ENCODE measurements around the gene ATP8B2.
"Not testable (repeated sequence)": the region's sequence is repeated elsewhere in the genome, so short reads cannot be mapped to it uniquely, and the experiment has no call there.

ATP8B2 gene

DNA sequence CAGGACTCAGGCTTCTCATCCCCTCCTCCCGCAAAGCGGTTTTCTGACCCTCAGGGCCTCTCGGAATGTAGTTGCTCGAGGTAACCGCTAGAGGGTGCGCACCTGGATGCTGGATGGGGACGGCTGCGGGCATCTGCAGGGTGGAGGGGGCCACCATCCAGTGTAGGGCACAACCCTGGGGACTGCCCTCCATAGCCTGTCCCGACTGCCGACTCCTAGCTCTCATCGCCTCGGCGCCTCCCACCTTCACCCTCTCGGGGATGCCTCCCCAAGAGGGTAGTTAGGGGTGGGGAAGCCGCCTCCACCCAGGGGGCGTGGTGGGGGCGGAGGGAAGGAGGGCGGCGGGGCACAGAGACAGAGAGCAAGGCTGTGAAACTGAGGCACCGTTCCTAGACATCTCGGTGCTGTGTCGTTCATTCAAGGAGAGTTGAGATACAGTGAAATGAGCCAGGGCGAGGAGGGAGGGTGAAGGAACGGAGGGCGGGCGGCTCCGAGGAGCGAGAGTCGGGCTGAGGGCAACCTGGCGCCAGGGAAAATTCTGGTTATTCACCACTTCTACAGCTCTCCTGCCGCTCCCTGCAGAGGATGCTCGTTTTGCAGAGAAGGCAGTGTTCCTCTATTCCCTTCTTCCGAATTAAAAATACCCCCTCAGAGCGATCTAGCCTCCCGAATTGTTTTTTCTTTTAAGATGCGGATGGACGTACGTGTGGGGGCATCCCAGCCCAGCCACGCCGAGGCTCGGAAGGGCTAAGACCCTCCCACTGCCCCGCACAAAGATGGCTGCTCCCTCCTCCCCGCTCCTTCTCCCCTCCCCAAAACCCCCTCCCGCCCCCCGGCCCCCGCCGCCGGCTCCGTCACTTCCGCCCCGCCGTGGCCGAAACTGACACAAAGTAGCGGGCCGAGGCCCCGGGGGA, at the start of gene ATP8B2:
ATP8B2 (plus strand) TSS at position 857 of the 914 bp plus-strand sequence. CDS start 2,617 bp downstream, outside the sequence.
- H3K36me3 Mint-ChIP-seq (ENCODE audit: low read depth), result no peaks in the 10 kb centered on the region
- H3K4me3 Mint-ChIP-seq, result peak within 1 kb of the TSS; percentile 70
- peaks cover 55% of the 10 kb centered on the region for H3K4me1 Mint-ChIP-seq (ENCODE audit: low read depth)
- intact Hi-C loops (cut with micrococcal nuclease), result no loop called here
- peak within 1 kb of the TSS; percentile 12 for H3K27ac Mint-ChIP-seq
- peaks cover 77% of the 10 kb centered on the region for H3K27me3 Mint-ChIP-seq
- H3K9me3 Mint-ChIP-seq, result no peaks in the 10 kb centered on the region

GRCh38 chr1:154276797-154277196, 48.5 kb upstream of the ATP8B2 start:
- no peak overlapping the region for H3K4me3 Mint-ChIP-seq
- H3K27me3 Mint-ChIP-seq, result no peaks in the 10 kb centered on the region
- H3K4me1 Mint-ChIP-seq (ENCODE audit: low read depth), result peaks cover 14% of the 10 kb centered on the region
- H3K27ac Mint-ChIP-seq, result no peak overlapping the region
- peaks cover 32% of the 10 kb centered on the region for H3K36me3 Mint-ChIP-seq (ENCODE audit: low read depth)
- intact Hi-C loops (cut with micrococcal nuclease), result no loop called here
- no peaks in the 10 kb centered on the region for H3K9me3 Mint-ChIP-seq

GRCh38 chr1:154287591-154287990, 37.7 kb upstream of the ATP8B2 start:
- H3K9me3 Mint-ChIP-seq; H3K4me1 Mint-ChIP-seq (ENCODE audit: low read depth); H3K36me3 Mint-ChIP-seq (ENCODE audit: low read depth); H3K4me3 Mint-ChIP-seq; H3K27ac Mint-ChIP-seq; intact Hi-C loops (cut with micrococcal nuclease): not testable (repeated sequence)
- H3K27me3 Mint-ChIP-seq, result peaks cover 24% of the 10 kb centered on the region

- Mint-ChIP-seq H3K27ac (no peak overlapping the region), H3K4me3 (no peak overlapping the region), H3K36me3 (ENCODE audit: low read depth) (no peaks in the 10 kb centered on the region), H3K27me3 (peaks cover 27% of the 10 kb centered on the region), H3K4me1 (ENCODE audit: low read depth) (no peaks in the 10 kb centered on the region), H3K9me3 (peaks cover 8% of the 10 kb centered on the region)
- intact Hi-C loops (cut with micrococcal nuclease), result no loop called here
Observed at GRCh38 chr1:154288661-154289060, 36.7 kb upstream of the ATP8B2 start.

DNA sequence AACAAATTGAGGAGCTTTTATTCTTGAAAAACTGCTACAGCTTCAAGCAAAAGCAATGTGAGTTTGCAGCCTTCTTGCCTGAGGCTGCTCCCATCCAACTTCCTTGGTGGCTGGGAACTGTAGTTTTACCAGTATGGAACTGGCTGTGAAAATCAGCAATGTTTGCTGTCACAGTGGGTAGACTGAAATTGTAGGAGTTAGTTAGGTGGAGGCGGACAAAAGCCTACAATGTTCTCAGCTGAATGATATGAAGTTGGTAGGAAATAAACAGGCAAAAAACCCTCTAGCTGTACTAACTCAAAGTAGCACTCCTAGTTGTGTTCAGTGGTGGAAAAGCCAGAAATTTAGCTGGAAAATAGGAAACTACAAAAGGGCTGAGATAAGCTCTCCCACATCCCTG, 34.4 kb upstream of the ATP8B2 start:
- Mint-ChIP-seq H3K27me3 (peaks cover 27% of the 10 kb centered on the region), H3K4me1 (ENCODE audit: low read depth) (no peaks in the 10 kb centered on the region), H3K4me3 (no peak overlapping the region), H3K36me3 (ENCODE audit: low read depth) (no peaks in the 10 kb centered on the region), H3K27ac (no peak overlapping the region), H3K9me3 (peaks cover 26% of the 10 kb centered on the region)
- intact Hi-C loops (cut with micrococcal nuclease), result no loop called here

- Mint-ChIP-seq H3K4me3 (no peak overlapping the region), H3K27me3 (peaks cover 21% of the 10 kb centered on the region), H3K36me3 (ENCODE audit: low read depth) (no peaks in the 10 kb centered on the region), H3K9me3 (peaks cover 27% of the 10 kb centered on the region), H3K27ac (no peak overlapping the region), H3K4me1 (ENCODE audit: low read depth) (no peaks in the 10 kb centered on the region)
- intact Hi-C loops (cut with micrococcal nuclease), result no loop called here
Observed at GRCh38 chr1:154295408-154296235, 29.7 kb upstream of the ATP8B2 start.

DNA sequence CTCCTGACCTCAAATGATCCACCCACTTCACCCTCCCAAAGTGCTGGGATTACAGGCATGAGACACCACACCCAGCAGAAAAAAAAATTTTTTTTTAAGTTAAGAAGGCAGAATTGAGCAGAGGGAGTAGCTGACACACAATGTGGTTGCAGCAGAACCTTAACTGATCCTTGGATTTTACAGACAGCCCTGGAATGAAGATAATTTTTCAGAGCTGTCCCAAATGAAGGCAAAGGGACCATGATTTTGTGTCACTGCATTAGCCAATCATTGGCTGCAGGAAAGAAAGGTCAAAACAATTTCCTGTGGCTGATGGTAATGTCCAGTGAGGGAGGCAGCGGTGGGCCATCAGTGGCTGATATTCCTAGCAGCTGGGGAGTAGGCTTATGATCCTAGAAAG, 23.7 kb upstream of the ATP8B2 start:
- intact Hi-C loops (cut with micrococcal nuclease), result loop anchor here (10.0 kb wide), 1 partner anchor 277 kb away; no protein-coding TSS in a partner anchor
- H3K27me3 Mint-ChIP-seq, result peaks cover 15% of the 10 kb centered on the region
- H3K4me1 Mint-ChIP-seq (ENCODE audit: low read depth), result no peaks in the 10 kb centered on the region
- H3K4me3 Mint-ChIP-seq, result no peak overlapping the region
- no peaks in the 10 kb centered on the region for H3K36me3 Mint-ChIP-seq (ENCODE audit: low read depth)
- H3K27ac Mint-ChIP-seq, result no peak overlapping the region
- no peaks in the 10 kb centered on the region for H3K9me3 Mint-ChIP-seq

DNA sequence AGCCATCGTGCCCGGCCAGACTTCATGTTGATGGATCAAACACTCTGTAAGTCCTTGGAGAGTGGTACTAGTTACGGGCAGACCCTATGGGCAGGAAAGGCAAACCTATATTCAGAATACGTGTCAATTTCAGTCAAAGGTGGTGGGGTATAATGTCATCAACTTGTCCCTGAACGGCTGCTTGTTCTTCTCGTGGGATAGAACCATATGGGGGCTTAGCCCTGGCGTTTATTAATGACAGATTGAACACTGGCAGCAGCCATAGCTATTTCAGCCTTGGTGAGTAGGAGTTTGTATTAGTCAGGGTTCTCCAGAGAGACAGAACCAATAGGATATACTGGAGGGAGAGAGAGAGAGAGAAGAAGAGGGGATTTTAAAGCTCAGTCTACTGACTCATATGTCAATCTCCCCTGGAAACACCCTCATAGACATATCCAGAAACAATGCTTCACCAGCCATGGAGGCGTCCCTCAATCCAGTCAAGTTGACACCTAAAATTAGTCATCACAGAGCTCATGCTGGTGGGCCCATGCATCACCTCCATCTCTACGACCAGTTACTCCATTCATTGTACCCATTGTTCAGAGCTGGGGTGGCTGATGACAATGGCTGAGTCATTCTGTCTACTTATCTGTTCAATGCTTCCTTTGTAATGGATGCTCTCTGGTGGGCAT, 20.5 kb upstream of the ATP8B2 start:
- no peak overlapping the region for H3K4me3 Mint-ChIP-seq
- H3K27me3 Mint-ChIP-seq, result peaks cover 8% of the 10 kb centered on the region
- H3K9me3 Mint-ChIP-seq, result no peaks in the 10 kb centered on the region
- H3K36me3 Mint-ChIP-seq (ENCODE audit: low read depth), result no peaks in the 10 kb centered on the region
- no peak overlapping the region for H3K27ac Mint-ChIP-seq
- intact Hi-C loops (cut with micrococcal nuclease), result loop anchor here (10.0 kb wide), 1 partner anchor 280 kb away; no protein-coding TSS in a partner anchor
- H3K4me1 Mint-ChIP-seq (ENCODE audit: low read depth), result no peaks in the 10 kb centered on the region

DNA sequence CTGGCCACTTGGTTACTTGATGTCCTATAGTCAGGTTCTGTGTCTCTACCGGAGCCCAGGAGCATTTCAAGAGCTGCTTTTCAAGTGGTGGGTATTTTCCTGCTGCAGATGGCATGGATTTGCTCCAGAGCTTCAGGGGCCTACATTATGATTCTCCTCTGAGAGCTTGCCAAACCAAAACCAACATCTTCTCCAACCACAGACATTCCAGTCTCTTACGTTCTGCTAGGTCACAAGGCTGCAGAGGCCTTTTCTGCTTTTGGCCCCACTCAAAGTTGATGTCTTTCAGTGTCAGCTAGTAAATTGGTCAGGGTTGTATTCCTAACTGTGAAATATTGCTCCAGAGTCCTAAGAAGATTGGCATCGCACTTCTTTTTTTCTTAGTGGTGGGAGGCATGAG, 19.2 kb upstream of the ATP8B2 start:
- Mint-ChIP-seq H3K4me1 (ENCODE audit: low read depth) (no peaks in the 10 kb centered on the region), H3K27me3 (peaks cover 8% of the 10 kb centered on the region), H3K4me3 (no peak overlapping the region), H3K9me3 (no peaks in the 10 kb centered on the region), H3K36me3 (ENCODE audit: low read depth) (no peaks in the 10 kb centered on the region), H3K27ac (no peak overlapping the region)
- intact Hi-C loops (cut with micrococcal nuclease), result loop anchor here (10.0 kb wide), 1 partner anchor 281 kb away; no protein-coding TSS in a partner anchor

- H3K9me3 Mint-ChIP-seq; H3K4me1 Mint-ChIP-seq (ENCODE audit: low read depth); H3K27ac Mint-ChIP-seq; H3K4me3 Mint-ChIP-seq; H3K27me3 Mint-ChIP-seq; H3K36me3 Mint-ChIP-seq (ENCODE audit: low read depth): not testable (repeated sequence)
- intact Hi-C loops (cut with micrococcal nuclease), result loop anchor here (10.0 kb wide), 1 partner anchor 283 kb away; no protein-coding TSS in a partner anchor
Observed at GRCh38 chr1:154307670-154308270, 17.6 kb upstream of the ATP8B2 start.

- H3K4me3 Mint-ChIP-seq; H3K27ac Mint-ChIP-seq; H3K36me3 Mint-ChIP-seq (ENCODE audit: low read depth); H3K27me3 Mint-ChIP-seq; H3K9me3 Mint-ChIP-seq; H3K4me1 Mint-ChIP-seq (ENCODE audit: low read depth): not testable (repeated sequence)
- intact Hi-C loops (cut with micrococcal nuclease), result loop anchor here (10.0 kb wide), 1 partner anchor 284 kb away; no protein-coding TSS in a partner anchor
Observed at GRCh38 chr1:154309136-154309535, 16.2 kb upstream of the ATP8B2 start.

DNA sequence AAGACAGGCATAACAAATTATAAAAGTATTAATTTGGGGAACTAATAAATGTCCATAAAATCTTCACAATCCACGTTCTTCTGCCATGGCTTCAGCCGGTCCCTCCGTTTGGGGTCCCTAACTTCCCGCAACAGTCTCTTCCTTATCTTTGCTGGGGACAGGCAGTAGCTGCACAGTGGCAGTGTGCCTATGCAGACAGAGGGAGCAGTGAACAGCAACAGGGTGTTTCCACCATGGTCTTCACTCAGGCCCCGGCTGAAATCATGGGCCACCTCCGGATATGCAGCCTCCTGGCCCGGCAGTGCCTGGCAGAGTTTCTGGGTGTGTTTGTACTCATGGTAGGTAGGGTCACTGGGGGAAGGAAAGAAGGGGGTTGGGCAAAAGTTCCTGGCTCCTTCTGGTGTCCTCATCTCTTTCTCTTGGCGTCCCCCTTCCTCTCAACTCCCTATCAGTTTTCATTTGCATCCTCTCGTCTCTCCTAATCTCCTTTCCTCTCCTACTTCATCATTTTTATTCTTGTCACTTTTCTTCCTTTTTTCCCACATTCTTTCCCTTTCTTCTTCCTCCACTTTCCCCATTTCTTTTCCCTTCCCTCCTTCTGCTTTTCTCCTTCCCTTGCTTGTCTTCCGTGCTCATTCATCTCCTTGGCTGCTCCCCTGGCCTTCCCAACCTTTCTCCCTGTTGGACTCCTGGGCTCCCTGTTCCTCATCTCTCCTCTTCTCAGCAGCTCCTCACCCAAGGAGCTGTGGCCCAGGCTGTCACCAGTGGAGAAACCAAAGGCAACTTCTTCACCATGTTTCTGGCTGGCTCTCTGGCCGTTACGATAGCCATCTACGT, 12.9 kb upstream of the ATP8B2 start:
- H3K4me3 Mint-ChIP-seq; H3K27me3 Mint-ChIP-seq; intact Hi-C loops (cut with micrococcal nuclease); H3K4me1 Mint-ChIP-seq (ENCODE audit: low read depth); H3K27ac Mint-ChIP-seq; H3K36me3 Mint-ChIP-seq (ENCODE audit: low read depth); H3K9me3 Mint-ChIP-seq: not testable (repeated sequence)

DNA sequence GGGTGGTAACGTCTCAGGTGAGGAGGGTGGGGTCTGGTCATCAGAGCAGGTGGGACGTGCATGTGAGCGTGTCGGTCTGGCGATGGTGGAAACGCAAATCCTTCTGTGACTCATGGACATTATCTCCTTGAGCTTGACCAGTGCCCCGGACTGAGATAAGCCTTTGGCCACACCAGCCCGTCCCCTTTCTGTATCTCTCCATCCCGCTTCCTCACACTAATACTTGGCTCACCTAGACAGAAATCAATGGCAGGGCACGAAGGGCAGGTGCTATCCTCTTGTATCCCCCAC, 12.3 kb upstream of the ATP8B2 start:
- no peaks in the 10 kb centered on the region for H3K36me3 Mint-ChIP-seq (ENCODE audit: low read depth)
- intact Hi-C loops (cut with micrococcal nuclease), result no loop called here
- H3K27ac Mint-ChIP-seq, result no peak overlapping the region
- peaks cover 5% of the 10 kb centered on the region for H3K27me3 Mint-ChIP-seq
- H3K4me3 Mint-ChIP-seq, result no peak overlapping the region
- H3K4me1 Mint-ChIP-seq (ENCODE audit: low read depth), result no peaks in the 10 kb centered on the region
- H3K9me3 Mint-ChIP-seq, result no peaks in the 10 kb centered on the region

All from dendritic cell treated with granulocyte-macrophage colony-stimulating factor and Interleukin-4, amounts not matched to agents 40 ng/mL and 50 ng/mL, for 4 days (primary cell).